ENCODE measurements around the gene AP4M1.

DNA sequence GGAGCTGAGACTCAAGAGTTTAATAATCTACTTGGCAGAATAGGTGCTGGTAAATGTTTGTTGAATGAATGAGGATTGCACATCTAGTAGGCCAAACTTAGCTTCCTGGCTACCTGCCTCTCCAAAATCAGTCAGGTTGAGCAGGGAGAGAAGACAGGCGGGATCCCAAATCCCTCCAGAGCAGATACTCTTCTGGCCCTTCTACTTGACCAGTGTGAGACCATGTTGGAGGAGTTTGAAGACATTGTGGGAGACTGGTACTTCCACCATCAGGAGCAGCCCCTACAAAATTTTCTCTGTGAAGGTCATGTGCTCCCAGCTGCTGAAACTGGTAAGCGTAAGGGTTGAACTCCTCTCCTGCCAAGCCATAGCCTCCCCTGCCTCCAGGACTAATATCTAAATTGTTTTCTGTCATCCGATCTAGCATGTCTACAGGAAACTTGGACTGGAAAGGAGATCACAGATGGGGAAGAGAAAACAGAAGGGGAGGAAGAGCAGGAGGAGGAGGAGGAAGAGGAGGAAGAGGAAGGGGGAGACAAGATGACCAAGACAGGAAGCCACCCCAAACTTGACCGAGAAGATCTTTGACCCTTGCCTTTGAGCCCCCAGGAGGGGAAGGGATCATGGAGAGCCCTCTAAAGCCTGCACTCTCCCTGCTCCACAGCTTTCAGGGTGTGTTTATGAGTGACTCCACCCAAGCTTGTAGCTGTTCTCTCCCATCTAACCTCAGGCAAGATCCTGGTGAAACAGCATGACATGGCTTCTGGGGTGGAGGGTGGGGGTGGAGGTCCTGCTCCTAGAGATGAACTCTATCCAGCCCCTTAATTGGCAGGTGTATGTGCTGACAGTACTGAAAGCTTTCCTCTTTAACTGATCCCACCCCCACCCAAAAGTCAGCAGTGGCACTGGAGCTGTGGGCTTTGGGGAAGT, 23.1 kb downstream of the AP4M1 start:
- no peak for TF ChIP-seq POLR2A (IDR thresholded peaks at IDR 0.05)
- TF ChIP-seq, protein P1, sequence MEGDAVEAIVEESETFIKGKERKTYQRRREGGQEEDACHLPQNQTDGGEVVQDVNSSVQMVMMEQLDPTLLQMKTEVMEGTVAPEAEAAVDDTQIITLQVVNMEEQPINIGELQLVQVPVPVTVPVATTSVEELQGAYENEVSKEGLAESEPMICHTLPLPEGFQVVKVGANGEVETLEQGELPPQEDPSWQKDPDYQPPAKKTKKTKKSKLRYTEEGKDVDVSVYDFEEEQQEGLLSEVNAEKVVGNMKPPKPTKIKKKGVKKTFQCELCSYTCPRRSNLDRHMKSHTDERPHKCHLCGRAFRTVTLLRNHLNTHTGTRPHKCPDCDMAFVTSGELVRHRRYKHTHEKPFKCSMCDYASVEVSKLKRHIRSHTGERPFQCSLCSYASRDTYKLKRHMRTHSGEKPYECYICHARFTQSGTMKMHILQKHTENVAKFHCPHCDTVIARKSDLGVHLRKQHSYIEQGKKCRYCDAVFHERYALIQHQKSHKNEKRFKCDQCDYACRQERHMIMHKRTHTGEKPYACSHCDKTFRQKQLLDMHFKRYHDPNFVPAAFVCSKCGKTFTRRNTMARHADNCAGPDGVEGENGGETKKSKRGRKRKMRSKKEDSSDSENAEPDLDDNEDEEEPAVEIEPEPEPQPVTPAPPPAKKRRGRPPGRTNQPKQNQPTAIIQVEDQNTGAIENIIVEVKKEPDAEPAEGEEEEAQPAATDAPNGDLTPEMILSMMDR (IDR thresholded peaks at IDR 0.05) = no peak
- no peak for TF ChIP-seq POLR2AphosphoS5 (IDR thresholded peaks at IDR 0.05)

All from breast epithelium (tissue), 3 donors.